Testis (tissue), 2 donors: ENCODE measurements around the gene MOBP.

Experiments
- POLR2A ChIP-seq: fragments of 450-650 bp; IDR thresholded peaks from one replicate; pipeline ENCODE4 v1.6.1; 2017; ENCODE audit warnings: antibody characterized with exemption, mild to moderate bottlenecking, moderate library complexity
- TF ChIP-seq, protein P1 (sequence below), 3 experiments: fragments of 450-650 bp in 2 of 3; fragments of 200-600 bp in 1 of 3; sonication (generic) in 1 of 3; IDR thresholded peaks; one replicate each; pipeline ENCODE4 v1.5.1; 2016 to 2019; ENCODE audit warnings: antibody characterized with exemption in 3 of 3, mild to moderate bottlenecking in 2 of 3, moderate library complexity in 1 of 3

DNA sequence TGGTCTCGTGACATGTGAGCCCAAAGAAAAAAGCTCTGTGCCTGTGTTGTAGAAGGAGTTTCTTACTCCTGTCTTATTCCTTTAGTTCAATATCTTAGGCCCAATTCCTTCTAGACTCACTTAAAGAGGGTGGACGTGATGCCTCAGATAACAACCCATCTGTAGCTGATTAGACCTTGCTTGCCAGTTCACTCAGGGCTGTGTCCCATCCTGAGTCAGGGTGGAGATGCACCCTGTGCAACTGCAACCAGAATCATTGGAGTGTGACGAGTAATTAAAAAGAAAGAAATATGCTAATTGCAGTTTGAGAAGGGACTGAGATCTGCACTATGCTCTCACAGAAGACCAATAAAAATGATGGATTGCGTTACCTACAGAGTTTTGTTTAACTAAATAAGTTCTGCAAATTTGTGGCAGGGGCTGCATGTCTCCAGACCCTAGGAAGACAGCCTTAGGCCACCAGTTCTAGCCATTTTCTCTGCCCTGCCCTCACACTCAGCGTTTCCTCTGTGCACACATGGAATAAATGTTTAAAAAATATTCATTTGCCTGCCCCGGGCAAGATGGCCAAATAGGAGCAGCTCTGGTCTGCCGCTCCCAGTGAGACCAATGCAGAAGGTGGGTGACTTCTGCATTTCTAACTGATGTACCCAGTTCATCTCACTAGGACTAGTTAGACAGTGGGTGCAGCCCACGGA is 83.0 kb downstream of the MOBP start:
- TF ChIP-seq, protein P1, sequence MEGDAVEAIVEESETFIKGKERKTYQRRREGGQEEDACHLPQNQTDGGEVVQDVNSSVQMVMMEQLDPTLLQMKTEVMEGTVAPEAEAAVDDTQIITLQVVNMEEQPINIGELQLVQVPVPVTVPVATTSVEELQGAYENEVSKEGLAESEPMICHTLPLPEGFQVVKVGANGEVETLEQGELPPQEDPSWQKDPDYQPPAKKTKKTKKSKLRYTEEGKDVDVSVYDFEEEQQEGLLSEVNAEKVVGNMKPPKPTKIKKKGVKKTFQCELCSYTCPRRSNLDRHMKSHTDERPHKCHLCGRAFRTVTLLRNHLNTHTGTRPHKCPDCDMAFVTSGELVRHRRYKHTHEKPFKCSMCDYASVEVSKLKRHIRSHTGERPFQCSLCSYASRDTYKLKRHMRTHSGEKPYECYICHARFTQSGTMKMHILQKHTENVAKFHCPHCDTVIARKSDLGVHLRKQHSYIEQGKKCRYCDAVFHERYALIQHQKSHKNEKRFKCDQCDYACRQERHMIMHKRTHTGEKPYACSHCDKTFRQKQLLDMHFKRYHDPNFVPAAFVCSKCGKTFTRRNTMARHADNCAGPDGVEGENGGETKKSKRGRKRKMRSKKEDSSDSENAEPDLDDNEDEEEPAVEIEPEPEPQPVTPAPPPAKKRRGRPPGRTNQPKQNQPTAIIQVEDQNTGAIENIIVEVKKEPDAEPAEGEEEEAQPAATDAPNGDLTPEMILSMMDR (IDR thresholded peaks at IDR 0.05): no peak
- no peak for TF ChIP-seq POLR2A
